Measurements from ENCODE around the gene PIP5K1B. TPM values are rescaled to one million over a fixed set of nuclear protein-coding genes. Genes with fewer than 3 reads are reported as not detected.

The PIP5K1B gene
- total RNA-seq, 1 experiment from 2014 or later = 0.20 TPM

- no peak for DNase-seq (ENCODE audit: low read depth, low spot score)
- Histone ChIP-seq H3K9me2 (ENCODE audit: insufficient read depth) (no peaks in the 10 kb centered on the region), H3K9ac (ENCODE audit: low read length) (no peak overlapping the region), H3K27me3 (ENCODE audit: insufficient read depth, low read length) (peaks cover 23% of the 10 kb centered on the region; the same call in 1 of the 2 replicates), H3K4me1 (ENCODE audit: control insufficient read depth in 1 of 2, insufficient read depth in 2 of 2, low read length in 2 of 2) (no peaks in the 10 kb centered on the region), H4K20me1 (ENCODE audit: insufficient read depth) (no peaks in the 10 kb centered on the region), H3K79me2 (ENCODE audit: insufficient read depth, low read length) (no peaks in the 10 kb centered on the region), H3K27ac (ENCODE audit: low read depth, low read length) (no peak overlapping the region), H3K4me2 (ENCODE audit: low read length) (no peak overlapping the region), H3K36me3 (ENCODE audit: control insufficient read depth in 1 of 2, insufficient read depth in 2 of 2, low read length in 2 of 2) (no peaks in the 10 kb centered on the region), H2AFZ (ENCODE audit: low read depth, low read length, poor library complexity, severe bottlenecking) (no peak overlapping the region), H3K9me3 (ENCODE audit: control insufficient read depth in 1 of 2, insufficient read depth in 1 of 2, low read depth in 1 of 2, low read length in 2 of 2) (no peaks in the 10 kb centered on the region), H3K4me3 (replicated peaks in 1 of 2; ENCODE audit: low read depth in 1 of 2, low read length in 2 of 2) (no peak overlapping the region)
- intact Hi-C loops (cut with micrococcal nuclease) = loop anchor here (10.0 kb wide), 4 partner anchors 64 to 894 kb away; no protein-coding TSS in a partner anchor
- CTCF ChIA-PET = no interaction called here
- POLR2A ChIA-PET = no interaction called here
- TF ChIP-seq JUND (IDR thresholded peaks at IDR 0.05) (no peak), ZNF274 (IDR thresholded peaks at IDR 0.05; ENCODE audit: low read depth, low read length) (no peak), POLR2AphosphoS5 (IDR thresholded peaks at IDR 0.05; ENCODE audit: low read depth, low read length) (no peak), CEBPB (IDR thresholded peaks at IDR 0.05; ENCODE audit: low read depth) (no peak), EGR1 (IDR thresholded peaks at IDR 0.05; ENCODE audit: low read depth) (no peak)
- RAD21 ChIA-PET (ENCODE audit: low non-redundant PET in 1 of 2, low total read pairs in 2 of 2, uncharacterized antibody in 2 of 2, unreplicated experiment in 2 of 2) = no interaction called here
- no TSS peak for BruUV-seq (replicated peaks)
- ATAC-seq = no peak
These were observed 45.7 kb downstream of the PIP5K1B start for GRCh38 chr9:68750786-68751185.

- H3K4me1 ChIP-seq (ENCODE audit: control insufficient read depth in 1 of 2, insufficient read depth in 2 of 2, low read length in 2 of 2) = no peaks in the 10 kb centered on the region
- intact Hi-C loops (cut with micrococcal nuclease) = loop anchor here (10.0 kb wide), 4 partner anchors 63 to 893 kb away; no protein-coding TSS in a partner anchor
- ChIA-PET POLR2A (no interaction called here), RAD21 (ENCODE audit: low non-redundant PET in 1 of 2, low total read pairs in 2 of 2, uncharacterized antibody in 2 of 2, unreplicated experiment in 2 of 2) (no interaction called here), CTCF (no interaction called here)
- H3K79me2 ChIP-seq (ENCODE audit: insufficient read depth, low read length) = no peaks in the 10 kb centered on the region
- H4K20me1 ChIP-seq (ENCODE audit: insufficient read depth) = no peaks in the 10 kb centered on the region
- no peaks in the 10 kb centered on the region for H3K9me2 ChIP-seq (ENCODE audit: insufficient read depth)
- H3K27ac ChIP-seq (ENCODE audit: low read depth, low read length) = no peak overlapping the region
- H3K4me3 ChIP-seq (replicated peaks in 1 of 2; ENCODE audit: low read depth in 1 of 2, low read length in 2 of 2) = no peak overlapping the region
- no peak for ATAC-seq
- H3K36me3 ChIP-seq (ENCODE audit: control insufficient read depth in 1 of 2, insufficient read depth in 2 of 2, low read length in 2 of 2) = no peaks in the 10 kb centered on the region
- no peak overlapping the region for H3K4me2 ChIP-seq (ENCODE audit: low read length)
- no TSS peak for BruUV-seq (replicated peaks)
- H3K9ac ChIP-seq (ENCODE audit: low read length) = no peak overlapping the region
- no peaks in the 10 kb centered on the region for H3K9me3 ChIP-seq (ENCODE audit: control insufficient read depth in 1 of 2, insufficient read depth in 1 of 2, low read depth in 1 of 2, low read length in 2 of 2)
- DNase-seq (ENCODE audit: low read depth, low spot score) = no peak
- peaks cover 25% of the 10 kb centered on the region; the same call in 1 of the 2 replicates for H3K27me3 ChIP-seq (ENCODE audit: insufficient read depth, low read length)
- no peak overlapping the region for H2AFZ ChIP-seq (ENCODE audit: low read depth, low read length, poor library complexity, severe bottlenecking)
- TF ChIP-seq EZH2phosphoT487 (IDR thresholded peaks at IDR 0.05; ENCODE audit: borderline replicate concordance) = no peak
- TF ChIP-seq ATF3 (IDR thresholded peaks at IDR 0.05) = no peak
- no peak for TF ChIP-seq CTCF (IDR thresholded peaks at IDR 0.05 in 2 of 3, conservative IDR thresholded peaks at IDR 0.05 in 1 of 3; ENCODE audit: borderline replicate concordance in 1 of 3, insufficient read depth in 1 of 3, low read depth in 2 of 3, low read length in 2 of 3)
- no peak for TF ChIP-seq REST (IDR thresholded peaks at IDR 0.05; ENCODE audit: low read depth)
- no peak for TF ChIP-seq ELF1 (IDR thresholded peaks at IDR 0.05; ENCODE audit: borderline replicate concordance, low read depth)
- no peak for TF ChIP-seq CBX3 (IDR thresholded peaks at IDR 0.05; ENCODE audit: low read depth)
- TF ChIP-seq MAX (IDR thresholded peaks at IDR 0.05) = no peak
- no peak for TF ChIP-seq CEBPB (IDR thresholded peaks at IDR 0.05; ENCODE audit: low read depth)
- no peak for TF ChIP-seq ZNF274 (IDR thresholded peaks at IDR 0.05; ENCODE audit: low read depth, low read length)
- no peak for TF ChIP-seq SRF (IDR thresholded peaks at IDR 0.05; ENCODE audit: low read depth)
- no peak for TF ChIP-seq ZFX (IDR thresholded peaks at IDR 0.05)
- no peak for TF ChIP-seq FOSL1 (IDR thresholded peaks at IDR 0.05; ENCODE audit: low read depth)
- TF ChIP-seq POLR2AphosphoS5 (IDR thresholded peaks at IDR 0.05; ENCODE audit: low read depth, low read length) = no peak
- no peak for TF ChIP-seq RAD21 (IDR thresholded peaks at IDR 0.05; ENCODE audit: low read depth)
These were observed 46.5 kb downstream of the PIP5K1B start for GRCh38 chr9:68751556-68751955.

All from HCT116 (cell line).